ENCODE measurements around the gene GUCA2B. TPM values are rescaled to one million over a fixed set of nuclear protein-coding genes. Genes with fewer than 3 reads are reported as not detected.

GUCA2B gene
- total RNA-seq, 1 experiment from 2014 or later: not detected

DNA sequence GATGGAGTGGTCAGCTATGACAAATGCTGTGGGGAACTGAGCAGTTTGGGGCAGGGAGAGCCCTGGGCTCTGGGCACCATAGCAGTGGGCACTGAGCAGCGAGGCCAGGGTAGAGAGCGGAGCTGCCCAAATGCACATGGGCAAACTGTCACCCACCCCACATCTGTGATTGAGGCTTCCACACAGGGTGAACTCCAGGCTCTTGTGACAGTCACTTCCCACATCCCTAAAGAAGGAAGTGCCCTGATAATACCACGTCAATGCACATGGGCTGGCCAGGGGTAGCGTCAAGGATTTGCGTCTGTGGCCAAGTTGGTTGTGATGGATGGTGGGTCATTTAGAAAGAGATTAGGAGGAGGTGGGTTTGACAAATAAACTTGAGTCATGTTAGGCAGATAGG, 2.6 kb upstream of the GUCA2B start:
- no peaks in the 10 kb centered on the region for H3K36me3 ChIP-seq (ENCODE audit: control insufficient read depth, insufficient read depth, low read length)
- BruUV-seq (replicated peaks): no TSS peak
- H3K27ac ChIP-seq (ENCODE audit: low read length): no peak overlapping the region
- H3K4me3 ChIP-seq (ENCODE audit: low read depth in 2 of 2, low read length in 2 of 2): no peak overlapping the region
- H3K9me3 ChIP-seq (ENCODE audit: control insufficient read depth, insufficient read depth, low read depth, low read length): no peaks in the 10 kb centered on the region
- no peaks in the 10 kb centered on the region for H3K4me1 ChIP-seq (ENCODE audit: control insufficient read depth, insufficient read depth, low read length)
- TF ChIP-seq REST (IDR thresholded peaks at IDR 0.05; ENCODE audit: insufficient read depth in 1 of 2, low read depth in 2 of 2, low read length in 1 of 2) (no peak), CTCF (IDR thresholded peaks at IDR 0.05) (no peak)
- CTCF ChIA-PET: no interaction called here
- in situ Hi-C loops (cut with HindIII; ENCODE audit: low pct_unique_long_range_greater_than_20kb, low sequenced_read_pairs) (no loop called here), intact Hi-C loops (cut with micrococcal nuclease; ENCODE audit: unreplicated experiment) (no loop called here)
- no peak for ATAC-seq
- H3K27me3 ChIP-seq (ENCODE audit: control insufficient read depth, insufficient read depth, low read length): no peaks in the 10 kb centered on the region
- POLR2A ChIA-PET: no interaction called here
- DNase-seq (ENCODE audit: low read depth, low spot score): no peak

GRCh38 chr1:42152119-42152518, 1.1 kb upstream of the GUCA2B start:
- no peak for TF ChIP-seq REST (IDR thresholded peaks at IDR 0.05; ENCODE audit: insufficient read depth in 1 of 2, low read depth in 2 of 2, low read length in 1 of 2)
- TF ChIP-seq POLR2AphosphoS5 (IDR thresholded peaks at IDR 0.05; ENCODE audit: low read depth, low read length): no peak
- no peak for TF ChIP-seq TCF7L2 (IDR thresholded peaks at IDR 0.05; ENCODE audit: low read depth, low read length)
- TF ChIP-seq CTCF (IDR thresholded peaks at IDR 0.05): no peak
- TF ChIP-seq SIN3A (IDR thresholded peaks at IDR 0.05; ENCODE audit: borderline replicate concordance, insufficient read depth, low read depth, low read length): no peak
- CTCF ChIA-PET: interaction anchor here (0.7 kb wide), 2 partner anchors 185 to 882 kb away, joined by 3 to 4 read pairs; no protein-coding TSS in a partner anchor
- Histone ChIP-seq H3K27me3 (ENCODE audit: control insufficient read depth, insufficient read depth, low read length) (no peaks in the 10 kb centered on the region), H3K4me3 (ENCODE audit: low read depth in 2 of 2, low read length in 2 of 2) (no peak overlapping the region), H3K9me3 (ENCODE audit: control insufficient read depth, insufficient read depth, low read depth, low read length) (no peaks in the 10 kb centered on the region), H3K36me3 (ENCODE audit: control insufficient read depth, insufficient read depth, low read length) (no peaks in the 10 kb centered on the region), H3K4me1 (ENCODE audit: control insufficient read depth, insufficient read depth, low read length) (no peaks in the 10 kb centered on the region), H3K27ac (ENCODE audit: low read length) (no peak overlapping the region)
- in situ Hi-C loops (cut with HindIII; ENCODE audit: low pct_unique_long_range_greater_than_20kb, low sequenced_read_pairs): no loop called here
- ATAC-seq (no peak), DNase-seq (ENCODE audit: low read depth, low spot score) (no peak)
- BruUV-seq (replicated peaks): no TSS peak
- POLR2A ChIA-PET: no interaction called here
- intact Hi-C loops (cut with micrococcal nuclease; ENCODE audit: unreplicated experiment): no loop called here
